MCF 10A (cell line): ENCODE results near the gene CCDC38. TPM values are rescaled to one million over a fixed set of nuclear protein-coding genes. Genes with fewer than 3 reads are reported as not detected.

Experiments
- BruUV-seq: library from RNA; stranded (reverse); fragments of 400-500 nt; replicated peaks from 2 replicates; lab custom pipeline; 2021; lab: Mats Ljungman, UMichigan
- CTCF ChIA-PET: fragments of 300-600 bp; sonication (Branson Sonifier 250); formaldehyde crosslinking; extraction: SDS; loops from one replicate; lab custom pipeline; 2021; ENCODE audit warnings: antibody characterized with exemption, inconsistent platforms; lab: Yijun Ruan, JAX
- POLR2A ChIA-PET: fragments of 300-600, 350-650 bp; sonication (Branson Sonifier 250); formaldehyde crosslinking; extraction: SDS; loops from one replicate; lab custom pipeline; 2020; ENCODE audit warnings: antibody characterized with exemption, inconsistent platforms; lab: Yijun Ruan, JAX
- DNase-seq: peaks from one replicate; pipeline ENCODE4 v3.0.0-alpha.2; 2018; ENCODE audit not compliant: unreplicated experiment
- H3K27ac Mint-ChIP-seq: one replicate; pipeline ENCODE4 v1.8.0; 2022; ENCODE audit warnings: mild to moderate bottlenecking, low read depth, mixed read lengths; ENCODE audit not compliant: unreplicated experiment
- H3K27me3 Mint-ChIP-seq: one replicate; pipeline ENCODE4 v1.8.0; 2022; ENCODE audit warnings: mixed read lengths; ENCODE audit not compliant: insufficient read depth, unreplicated experiment
- H3K36me3 Mint-ChIP-seq: one replicate; pipeline ENCODE4 v1.8.0; 2022; ENCODE audit warnings: mild to moderate bottlenecking, moderate library complexity, mixed read lengths; ENCODE audit not compliant: insufficient read depth, unreplicated experiment
- H3K4me1 Mint-ChIP-seq: one replicate; pipeline ENCODE4 v1.8.0; 2022; ENCODE audit warnings: mixed read lengths; ENCODE audit not compliant: insufficient read depth, unreplicated experiment
- H3K4me3 Mint-ChIP-seq: one replicate; pipeline ENCODE4 v1.8.0; 2022; ENCODE audit warnings: mild to moderate bottlenecking, moderate library complexity, mixed read lengths; ENCODE audit not compliant: unreplicated experiment
- H3K9me3 Mint-ChIP-seq: one replicate; pipeline ENCODE4 v1.8.0; 2022; ENCODE audit warnings: mixed read lengths; ENCODE audit not compliant: unreplicated experiment
- intact Hi-C: fragments of 100-400 bp; cut with micrococcal nuclease; formaldehyde crosslinking; loops from 2 replicates; pipeline ENCODE4 v1.14.1; 2022
- total RNA-seq: library from RNA; stranded (reverse); gene quantifications from 2 replicates; pipeline ENCODE4 v1.2.3, GENCODE V29; 2022
- TF ChIP-seq, protein P1 (sequence below): fragments of 200-600 bp; IDR thresholded peaks from one replicate; pipeline ENCODE4 v1.8.0; 2022; ENCODE audit warnings: antibody characterized with exemption, mild to moderate bottlenecking; ENCODE audit not compliant: unreplicated experiment

Gene CCDC38
- total RNA-seq, 1 experiment from 2014 or later = not detected

DNA sequence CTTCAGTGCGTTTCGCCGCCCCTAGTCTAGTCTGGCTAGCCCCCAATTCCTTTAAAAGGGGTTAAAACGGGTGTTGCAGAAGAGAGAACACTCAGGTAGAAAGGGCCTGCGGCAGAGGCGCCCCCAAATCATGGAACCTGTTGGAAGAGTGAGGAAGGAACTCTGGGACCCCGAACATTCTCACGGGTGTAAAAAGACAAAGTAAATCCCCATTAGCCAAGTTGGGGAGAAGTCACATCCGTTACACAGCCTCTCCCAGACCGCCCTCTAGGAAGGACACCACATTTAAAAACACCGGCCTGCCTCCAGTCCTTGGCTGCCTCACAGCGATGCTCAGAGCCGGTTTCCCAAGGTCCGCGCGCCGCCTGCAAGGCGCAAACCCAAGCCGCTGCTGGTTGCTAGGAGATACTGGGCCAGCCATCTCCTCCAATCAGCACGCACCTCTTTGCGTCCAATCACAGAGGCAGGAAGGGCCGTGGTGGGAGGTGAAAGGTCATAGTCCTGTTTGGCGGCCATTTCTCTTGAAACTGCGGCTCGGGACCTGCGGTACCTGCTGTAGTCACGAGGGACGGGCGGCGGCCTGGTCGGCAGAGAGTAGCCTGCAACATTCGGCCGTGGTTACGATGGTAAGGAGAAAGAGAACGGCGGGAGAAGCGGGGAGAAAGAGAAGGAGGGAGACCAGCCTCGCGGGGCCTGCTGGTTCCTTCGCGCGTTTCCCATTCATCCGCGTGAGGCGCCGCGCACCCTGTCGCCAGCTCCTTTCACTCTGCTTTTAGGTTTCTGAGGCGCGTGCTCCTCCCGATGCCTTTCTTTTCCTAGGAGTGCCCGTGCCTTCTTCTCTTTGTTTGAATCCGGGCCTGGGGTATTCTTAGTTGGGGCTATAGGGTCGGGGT, 83.7 kb downstream of the CCDC38 start, which contains the start of gene SNRPF:
TSS of gene SNRPF (plus strand) at position 502 of the 893 bp plus-strand sequence. CDS start at position 624, 122 bp downstream.
- intact Hi-C loops = no loop called here
- H3K27ac Mint-ChIP-seq = no peak within 1 kb of the TSS
- ChIA-PET POLR2A (interaction anchor here (0.7 to 2.7 kb wide), 9 partner anchors 11 to 194 kb away, joined by 3 to 12 read pairs (median 4); no protein-coding TSS in a partner anchor), CTCF (interaction anchor here (0.7 kb wide), 2 partner anchors 38 to 357 kb away, joined by 3 read pairs; no protein-coding TSS in a partner anchor)
- TF ChIP-seq, protein P1, sequence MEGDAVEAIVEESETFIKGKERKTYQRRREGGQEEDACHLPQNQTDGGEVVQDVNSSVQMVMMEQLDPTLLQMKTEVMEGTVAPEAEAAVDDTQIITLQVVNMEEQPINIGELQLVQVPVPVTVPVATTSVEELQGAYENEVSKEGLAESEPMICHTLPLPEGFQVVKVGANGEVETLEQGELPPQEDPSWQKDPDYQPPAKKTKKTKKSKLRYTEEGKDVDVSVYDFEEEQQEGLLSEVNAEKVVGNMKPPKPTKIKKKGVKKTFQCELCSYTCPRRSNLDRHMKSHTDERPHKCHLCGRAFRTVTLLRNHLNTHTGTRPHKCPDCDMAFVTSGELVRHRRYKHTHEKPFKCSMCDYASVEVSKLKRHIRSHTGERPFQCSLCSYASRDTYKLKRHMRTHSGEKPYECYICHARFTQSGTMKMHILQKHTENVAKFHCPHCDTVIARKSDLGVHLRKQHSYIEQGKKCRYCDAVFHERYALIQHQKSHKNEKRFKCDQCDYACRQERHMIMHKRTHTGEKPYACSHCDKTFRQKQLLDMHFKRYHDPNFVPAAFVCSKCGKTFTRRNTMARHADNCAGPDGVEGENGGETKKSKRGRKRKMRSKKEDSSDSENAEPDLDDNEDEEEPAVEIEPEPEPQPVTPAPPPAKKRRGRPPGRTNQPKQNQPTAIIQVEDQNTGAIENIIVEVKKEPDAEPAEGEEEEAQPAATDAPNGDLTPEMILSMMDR = no peak
- H3K4me3 Mint-ChIP-seq = no peak within 1 kb of the TSS
- BruUV-seq = no TSS peak
- peaks cover 14% of the 10 kb centered on the region for H3K27me3 Mint-ChIP-seq
- no peaks in the 10 kb centered on the region for H3K9me3 Mint-ChIP-seq
- peak; percentile 98 for DNase-seq
- peaks cover 32% of the 10 kb centered on the region for H3K36me3 Mint-ChIP-seq
- no peaks in the 10 kb centered on the region for H3K4me1 Mint-ChIP-seq

DNA sequence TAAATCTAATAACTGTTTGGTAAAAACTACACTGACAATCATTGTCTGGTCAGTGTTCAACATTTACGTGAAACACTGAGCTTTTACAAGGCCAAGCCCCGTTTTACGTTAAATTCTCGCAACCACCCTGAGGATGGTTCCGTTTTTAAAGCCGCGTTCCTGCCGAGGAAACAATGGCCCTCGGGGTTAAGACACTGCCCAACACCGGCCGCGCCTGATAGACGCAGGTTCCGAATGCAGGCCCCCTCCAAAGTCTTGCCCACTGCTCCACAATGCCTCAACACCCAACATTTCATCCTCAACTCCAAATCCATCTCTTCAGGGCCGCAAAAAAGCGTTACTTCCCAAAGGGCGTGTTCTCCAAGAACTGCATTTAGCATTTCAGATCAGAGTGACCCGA, 84.6 kb downstream of the CCDC38 start:
- POLR2A ChIA-PET = no interaction called here

DNA sequence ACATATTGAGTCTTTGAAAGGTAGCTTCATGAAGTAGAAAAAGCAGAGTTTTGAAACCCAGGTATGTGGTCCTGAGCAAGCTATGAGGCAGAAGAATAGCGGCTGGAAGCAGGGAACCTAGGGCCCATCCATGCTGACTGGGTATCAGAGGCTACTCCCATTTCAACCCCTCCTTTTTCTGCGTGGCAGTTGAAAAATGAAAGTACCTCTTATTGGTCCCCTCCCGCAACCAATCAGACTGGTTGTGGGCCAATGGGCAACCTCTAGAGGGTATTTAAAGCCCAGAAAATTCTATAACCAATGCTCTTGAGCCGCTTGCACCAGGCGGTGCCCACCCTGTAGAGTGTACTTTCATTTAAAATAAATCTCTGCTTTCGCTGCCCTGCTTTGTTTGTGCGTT, 85.3 kb downstream of the CCDC38 start:
- ChIA-PET POLR2A (no interaction called here), CTCF (interaction anchor here (0.9 to 1.0 kb wide), 3 partner anchors 39 to 276 kb away, joined by 3 read pairs; no protein-coding TSS in a partner anchor)
- Mint-ChIP-seq H3K4me1 (no peaks in the 10 kb centered on the region), H3K27me3 (peaks cover 14% of the 10 kb centered on the region), H3K27ac (no peak overlapping the region), H3K9me3 (no peaks in the 10 kb centered on the region), H3K4me3 (no peak overlapping the region), H3K36me3 (peaks cover 16% of the 10 kb centered on the region)
- BruUV-seq = no TSS peak
- TF ChIP-seq, protein P1 = no peak
- intact Hi-C loops = no loop called here
- DNase-seq = no peak

More for the DNA sequence above, 84.6 kb downstream of the CCDC38 start:
- Mint-ChIP-seq H3K4me1 (no peaks in the 10 kb centered on the region), H3K36me3 (peaks cover 23% of the 10 kb centered on the region), H3K27me3 (peaks cover 14% of the 10 kb centered on the region), H3K27ac (no peak overlapping the region), H3K9me3 (no peaks in the 10 kb centered on the region), H3K4me3 (no peak overlapping the region)
- BruUV-seq = no TSS peak
- TF ChIP-seq, protein P1 = no peak
- intact Hi-C loops = no loop called here
- no peak for DNase-seq
- CTCF ChIA-PET = no interaction called here

DNA sequence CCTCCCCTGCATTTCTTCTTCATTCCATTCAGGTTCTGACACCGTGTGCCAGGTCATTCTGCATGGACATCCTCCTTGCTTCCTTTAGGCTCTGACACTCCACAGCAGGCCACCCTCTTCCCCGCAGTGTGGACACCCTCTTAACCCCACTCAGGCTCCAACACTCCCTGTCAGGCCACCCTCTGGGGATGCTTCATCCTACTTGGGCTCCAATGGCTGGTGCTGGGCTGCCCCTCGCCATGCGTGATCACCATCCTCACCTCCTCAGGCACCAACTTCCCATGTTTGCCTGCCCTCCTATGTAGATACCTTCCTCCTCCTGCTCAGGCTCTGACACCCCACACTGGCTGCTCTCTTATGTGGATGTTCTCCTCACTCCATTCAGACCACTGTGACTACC, 90.3 kb downstream of the CCDC38 start:
- peaks cover 20% of the 10 kb centered on the region for H3K27me3 Mint-ChIP-seq
- no TSS peak for BruUV-seq
- TF ChIP-seq, protein P1 = no peak
- no peaks in the 10 kb centered on the region for H3K36me3 Mint-ChIP-seq
- no peak overlapping the region for H3K4me3 Mint-ChIP-seq
- intact Hi-C loops = no loop called here
- no peak overlapping the region for H3K27ac Mint-ChIP-seq
- DNase-seq = no peak
- H3K9me3 Mint-ChIP-seq = no peaks in the 10 kb centered on the region
- POLR2A ChIA-PET = no interaction called here
- CTCF ChIA-PET = interaction anchor here (1.0 kb wide), 1 partner anchor 33 kb away, joined by 5 read pairs; no protein-coding TSS in a partner anchor
- H3K4me1 Mint-ChIP-seq = no peaks in the 10 kb centered on the region
